Breast epithelium (tissue), 3 donors: ENCODE results near the gene ARID1B.

Source experiments
- CTCF ChIP-seq, 3 donors: fragments of 450-650 bp; IDR thresholded peaks; one replicate each; pipeline ENCODE4 v1.5.1; 2016 to 2017; ENCODE audit warnings: antibody characterized with exemption in 3 of 3, mild to moderate bottlenecking in 3 of 3, moderate library complexity in 3 of 3
- POLR2AphosphoS5 ChIP-seq, 3 donors: sonication (generic); formaldehyde crosslinking; IDR thresholded peaks; one replicate each; pipeline ENCODE4 v1.6.1; 2017; ENCODE audit warnings: antibody characterized with exemption in 3 of 3

GRCh38 chr6:156955494-156956183 lies 178.5 kb downstream of the ARID1B start:
- no peak for TF ChIP-seq CTCF (IDR thresholded peaks at IDR 0.05)
- no peak for TF ChIP-seq POLR2AphosphoS5 (IDR thresholded peaks at IDR 0.05)
